Measurements from ENCODE around the gene HPCAL1. TPM values are rescaled to one million over a fixed set of nuclear protein-coding genes. Genes with fewer than 3 reads are reported as not detected.
A peak's percentile ranks its signal among the peaks of the same experiment; 100 is the strongest.

Gene HPCAL1
- polyA plus RNA-seq, 1 donor from 2014 or later, result 63.4 TPM

GRCh38 chr2:10381997-10382353, 79.3 kb downstream of the HPCAL1 start:
- Histone ChIP-seq H3K27ac (ENCODE audit: low read length) (peak overlapping the region; percentile 53), H3K36me3 (ENCODE audit: insufficient read depth, low read length) (no peaks in the 10 kb centered on the region), H3K9me2 (ENCODE audit: insufficient read depth, low read length) (no peaks in the 10 kb centered on the region), H3K9ac (ENCODE audit: low read length) (no peak overlapping the region), H3K4me2 (ENCODE audit: low read length) (no peak overlapping the region), H3K9me3 (ENCODE audit: low read length) (no peaks in the 10 kb centered on the region), H3F3A (ENCODE audit: insufficient read depth, low read length, poor library complexity, severe bottlenecking) (no peaks in the 10 kb centered on the region), H3K27me3 (ENCODE audit: insufficient read depth, low read depth, low read length) (no peaks in the 10 kb centered on the region), H3K4me3 (ENCODE audit: low read length) (peak overlapping the region; percentile 35), H2AFZ (ENCODE audit: low read depth, low read length) (no peak overlapping the region), H3K79me2 (replicated peaks; ENCODE audit: insufficient read depth, low read length) (no peaks in the 10 kb centered on the region), H4K20me1 (ENCODE audit: insufficient read depth) (no peaks in the 10 kb centered on the region)
- no peak for TF ChIP-seq POLR2AphosphoS5 (IDR thresholded peaks at IDR 0.05)
- TF ChIP-seq EP300 (conservative IDR thresholded peaks at IDR 0.05; ENCODE audit: poor library complexity, severe bottlenecking), result no peak
- no peak for TF ChIP-seq SMC3 (conservative IDR thresholded peaks at IDR 0.05; ENCODE audit: poor library complexity)
- TF ChIP-seq CTCF (IDR thresholded peaks at IDR 0.05; ENCODE audit: poor library complexity, severe bottlenecking), result no peak
- no peak for TF ChIP-seq RAD21 (conservative IDR thresholded peaks at IDR 0.05)
- TF ChIP-seq TAF1 (IDR thresholded peaks at IDR 0.05; ENCODE audit: low read depth), result no peak
- no peak for TF ChIP-seq MXI1 (conservative IDR thresholded peaks at IDR 0.05; ENCODE audit: poor library complexity, severe bottlenecking)
- TF ChIP-seq EZH2 (IDR thresholded peaks at IDR 0.05; ENCODE audit: borderline replicate concordance, insufficient read depth, low read length, poor library complexity, severe bottlenecking), result no peak
- TF ChIP-seq REST (IDR thresholded peaks at IDR 0.05; ENCODE audit: borderline replicate concordance), result no peak

- no peak overlapping the region for H3K9ac ChIP-seq (ENCODE audit: low read length)
- no peaks in the 10 kb centered on the region for H3K9me2 ChIP-seq (ENCODE audit: insufficient read depth, low read length)
- H3K27me3 ChIP-seq (ENCODE audit: insufficient read depth, low read depth, low read length), result no peaks in the 10 kb centered on the region
- no peak for TF ChIP-seq EZH2 (IDR thresholded peaks at IDR 0.05; ENCODE audit: borderline replicate concordance, insufficient read depth, low read length, poor library complexity, severe bottlenecking)
- TF ChIP-seq POLR2AphosphoS5 (IDR thresholded peaks at IDR 0.05), result no peak
- no peak for TF ChIP-seq RAD21 (conservative IDR thresholded peaks at IDR 0.05)
- TF ChIP-seq REST (IDR thresholded peaks at IDR 0.05; ENCODE audit: borderline replicate concordance), result no peak
- TF ChIP-seq CTCF (IDR thresholded peaks at IDR 0.05; ENCODE audit: poor library complexity, severe bottlenecking), result no peak
- TF ChIP-seq EP300 (conservative IDR thresholded peaks at IDR 0.05; ENCODE audit: poor library complexity, severe bottlenecking), result no peak
- no peak for TF ChIP-seq MXI1 (conservative IDR thresholded peaks at IDR 0.05; ENCODE audit: poor library complexity, severe bottlenecking)
- TF ChIP-seq SMC3 (conservative IDR thresholded peaks at IDR 0.05; ENCODE audit: poor library complexity), result no peak
- TF ChIP-seq TAF1 (IDR thresholded peaks at IDR 0.05; ENCODE audit: low read depth), result no peak
- no peak overlapping the region for H2AFZ ChIP-seq (ENCODE audit: low read depth, low read length)
- H4K20me1 ChIP-seq (ENCODE audit: insufficient read depth), result no peaks in the 10 kb centered on the region
- H3K27ac ChIP-seq (ENCODE audit: low read length), result peak overlapping the region; percentile 53
- no peaks in the 10 kb centered on the region for H3F3A ChIP-seq (ENCODE audit: insufficient read depth, low read length, poor library complexity, severe bottlenecking)
- H3K4me3 ChIP-seq (ENCODE audit: low read length), result peak overlapping the region; percentile 35
- H3K36me3 ChIP-seq (ENCODE audit: insufficient read depth, low read length), result no peaks in the 10 kb centered on the region
- H3K79me2 ChIP-seq (replicated peaks; ENCODE audit: insufficient read depth, low read length), result no peaks in the 10 kb centered on the region
- no peak overlapping the region for H3K4me2 ChIP-seq (ENCODE audit: low read length)
- no peaks in the 10 kb centered on the region for H3K9me3 ChIP-seq (ENCODE audit: low read length)
Observed at GRCh38 chr2:10382354-10383061, 79.8 kb downstream of the HPCAL1 start.
